ENCODE results near the gene INKA2.
"Not testable (repeated sequence)": the region's sequence is repeated elsewhere in the genome, so short reads cannot be mapped to it uniquely, and the experiment has no call there.

INKA2 gene

GRCh38 chr1:111750856-111751255, 11.7 kb upstream of the INKA2 start:
- no peak for DNase-seq

- DNase-seq, result no peak
These were observed 10.4 kb upstream of the INKA2 start for GRCh38 chr1:111749628-111750027.

- DNase-seq, result peak in 2 of 56 donors; percentile 17 to 32
These were observed 8.8 kb upstream of the INKA2 start for GRCh38 chr1:111747947-111748346.

- no peak for DNase-seq
These were observed 8.1 kb upstream of the INKA2 start for GRCh38 chr1:111747282-111747734.

- no peak for DNase-seq
These were observed 7.4 kb upstream of the INKA2 start for GRCh38 chr1:111746614-111746999.

- DNase-seq, result peak in 1 of 56 donors; percentile 26
These were observed 6.7 kb upstream of the INKA2 start for GRCh38 chr1:111745675-111746613.

- no peak for DNase-seq
These were observed 4.5 kb upstream of the INKA2 start for GRCh38 chr1:111743679-111744101.

GRCh38 chr1:111742938-111743549, 3.8 kb upstream of the INKA2 start:
- peak in 4 of 56 donors; percentile 26 to 55 (median 34) for DNase-seq

GRCh38 chr1:111742292-111742691, 3.1 kb upstream of the INKA2 start:
- DNase-seq, result not testable (repeated sequence)

- DNase-seq, result peak in 41 of 56 donors; percentile 18 to 82 (median 57)
These were observed 950 bp upstream of the INKA2 start for GRCh38 chr1:111739925-111740765.

- DNase-seq, result peak in 52 of 56 donors; percentile 28 to 85 (median 71)
These were observed 580 bp downstream of the INKA2 start for GRCh38 chr1:111738436-111739193.

- DNase-seq, result no peak
These were observed 1.1 kb downstream of the INKA2 start for GRCh38 chr1:111738133-111738435.

GRCh38 chr1:111737216-111738132, 1.7 kb downstream of the INKA2 start:
- DNase-seq, result peak in 2 of 56 donors; percentile 51 to 79

GRCh38 chr1:111736548-111737215, 2.5 kb downstream of the INKA2 start:
- DNase-seq, result peak in 52 of 56 donors; percentile 25 to 87 (median 66)

- DNase-seq, result peak in 10 of 56 donors; percentile 24 to 56 (median 28)
These were observed 3.2 kb downstream of the INKA2 start for GRCh38 chr1:111735858-111736544.

GRCh38 chr1:111735321-111735720, 3.9 kb downstream of the INKA2 start:
- DNase-seq, result no peak

GRCh38 chr1:111734856-111735255, 4.3 kb downstream of the INKA2 start:
- no peak for DNase-seq

- DNase-seq, result no peak
These were observed 4.8 kb downstream of the INKA2 start for GRCh38 chr1:111734426-111734825.

- no peak for DNase-seq
These were observed 5.2 kb downstream of the INKA2 start for GRCh38 chr1:111733992-111734341.
